Ramos (cell line): ENCODE results near the gene GTPBP3.
"Not testable (repeated sequence)": the region's sequence is repeated elsewhere in the genome, so short reads cannot be mapped to it uniquely, and the experiment has no call there.

ENCODE experiments used
- in situ Hi-C: fragments of 300-500 bp; cut with MboI; formaldehyde crosslinking; loops from one replicate; pipeline ENCODE4 v1.14.3; 2022; ENCODE audit warnings: low sequenced_read_pairs; ENCODE audit not compliant: unreplicated experiment

GTPBP3 gene

GRCh38 chr19:17336872-17337674 is at the start of gene GTPBP3:
TSS of gene GTPBP3 (plus strand) at chr19:17337553. CDS start at chr19:17337612, 59 bp downstream.
- in situ Hi-C loops: no loop called here

GRCh38 chr19:17289489-17289888 is 47.9 kb upstream of the GTPBP3 start:
- in situ Hi-C loops: loop anchor here (5.0 kb wide), 1 partner anchor 222 kb away; no protein-coding TSS in a partner anchor

- in situ Hi-C loops: no loop called here
Measured at GRCh38 chr19:17292301-17293074, 44.9 kb upstream of the GTPBP3 start.

GRCh38 chr19:17293605-17294004 is 43.7 kb upstream of the GTPBP3 start:
- in situ Hi-C loops: no loop called here

- in situ Hi-C loops: no loop called here
Measured at GRCh38 chr19:17294051-17294891, 43.1 kb upstream of the GTPBP3 start.

GRCh38 chr19:17295551-17295950 is 41.8 kb upstream of the GTPBP3 start:
- in situ Hi-C loops: not testable (repeated sequence)

- in situ Hi-C loops: no loop called here
Measured at GRCh38 chr19:17296273-17296672, 41.1 kb upstream of the GTPBP3 start.

GRCh38 chr19:17296976-17297375 is 40.4 kb upstream of the GTPBP3 start:
- in situ Hi-C loops: no loop called here

- in situ Hi-C loops: no loop called here
Measured at GRCh38 chr19:17300992-17301619, 36.2 kb upstream of the GTPBP3 start.

- in situ Hi-C loops: no loop called here
Measured at GRCh38 chr19:17302391-17303166, 34.8 kb upstream of the GTPBP3 start.

- in situ Hi-C loops: no loop called here
Measured at GRCh38 chr19:17303167-17303939, 34.0 kb upstream of the GTPBP3 start, which contains the start of gene ABHD8. TSS of gene ABHD8 (minus strand) at chr19:17303425. CDS start at chr19:17301616, 1,809 bp downstream.

GRCh38 chr19:17303940-17304267 is 33.4 kb upstream of the GTPBP3 start:
- in situ Hi-C loops: no loop called here

GRCh38 chr19:17304386-17305215 is 32.8 kb upstream of the GTPBP3 start:
- in situ Hi-C loops: no loop called here

GRCh38 chr19:17305216-17305516 is 32.2 kb upstream of the GTPBP3 start:
- in situ Hi-C loops: no loop called here

- in situ Hi-C loops: no loop called here
Measured at GRCh38 chr19:17305517-17306284, 31.7 kb upstream of the GTPBP3 start, which contains the start of gene MRPL34. TSS of gene MRPL34 (plus strand) at chr19:17305872. CDS start at chr19:17305893, 21 bp downstream.

- in situ Hi-C loops: no loop called here
Measured at GRCh38 chr19:17306285-17306714, 31.1 kb upstream of the GTPBP3 start.

GRCh38 chr19:17307876-17308377 is 29.4 kb upstream of the GTPBP3 start:
- in situ Hi-C loops: no loop called here
